Measurements from ENCODE around the gene FOXO6. TPM values are rescaled to one million over a fixed set of nuclear protein-coding genes. Genes with fewer than 3 reads are reported as not detected.

The FOXO6 gene
- total and polyA plus RNA-seq, 2 of the 13 experiments (the other 11 are each of a cell fraction or from before 2014, with no cell fraction given), result 0.13 TPM; not detected in 1

GRCh38 chr1:41355761-41356160 is 5.5 kb upstream of the FOXO6 start:
- H3K4me2 ChIP-seq (ENCODE audit: low read depth, low read length), result no peak overlapping the region
- H3K4me1 ChIP-seq (ENCODE audit: insufficient read depth, low read length), result peaks cover 7% of the 10 kb centered on the region; the same call in 1 of the 2 replicates
- H3K79me2 ChIP-seq (ENCODE audit: insufficient read depth, low read length), result no peaks in the 10 kb centered on the region
- no peak overlapping the region for H3K9ac ChIP-seq (ENCODE audit: insufficient read depth, low read depth, low read length)
- 7% methylated on average over 4 of the region's 6 CpGs for WGBS (ENCODE audit: low lambda C conversion rate)
- FAIRE-seq (no peak), ATAC-seq (no peak), DNase-seq (ENCODE audit: low spot score) (no peak)
- no peak overlapping the region for H3K27ac ChIP-seq (ENCODE audit: extremely low read length, insufficient read depth, low read length)
- ChIA-PET POLR2A (no interaction called here), CTCF (ENCODE audit: low intra/inter-chr PET ratio, low total read pairs) (no interaction called here)
- TF ChIP-seq ZNF639 (CRISPR knock-in tag; conservative IDR thresholded peaks at IDR 0.05), result no peak
- TF ChIP-seq ZNF788 (CRISPR knock-in tag; IDR thresholded peaks at IDR 0.05; ENCODE audit: borderline replicate concordance), result no peak
- no peak for TF ChIP-seq THYN1 (CRISPR knock-in tag; IDR thresholded peaks at IDR 0.05; ENCODE audit: borderline replicate concordance, low read depth)
- TF ChIP-seq, protein P1, sequence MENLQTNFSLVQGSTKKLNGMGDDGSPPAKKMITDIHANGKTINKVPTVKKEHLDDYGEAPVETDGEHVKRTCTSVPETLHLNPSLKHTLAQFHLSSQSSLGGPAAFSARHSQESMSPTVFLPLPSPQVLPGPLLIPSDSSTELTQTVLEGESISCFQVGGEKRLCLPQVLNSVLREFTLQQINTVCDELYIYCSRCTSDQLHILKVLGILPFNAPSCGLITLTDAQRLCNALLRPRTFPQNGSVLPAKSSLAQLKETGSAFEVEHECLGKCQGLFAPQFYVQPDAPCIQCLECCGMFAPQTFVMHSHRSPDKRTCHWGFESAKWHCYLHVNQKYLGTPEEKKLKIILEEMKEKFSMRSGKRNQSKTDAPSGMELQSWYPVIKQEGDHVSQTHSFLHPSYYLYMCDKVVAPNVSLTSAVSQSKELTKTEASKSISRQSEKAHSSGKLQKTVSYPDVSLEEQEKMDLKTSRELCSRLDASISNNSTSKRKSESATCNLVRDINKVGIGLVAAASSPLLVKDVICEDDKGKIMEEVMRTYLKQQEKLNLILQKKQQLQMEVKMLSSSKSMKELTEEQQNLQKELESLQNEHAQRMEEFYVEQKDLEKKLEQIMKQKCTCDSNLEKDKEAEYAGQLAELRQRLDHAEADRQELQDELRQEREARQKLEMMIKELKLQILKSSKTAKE (CRISPR knock-in tag; IDR thresholded peaks at IDR 0.05; ENCODE audit: borderline replicate concordance), result no peak
- no peak for TF ChIP-seq ESRRA (CRISPR knock-in tag; IDR thresholded peaks at IDR 0.05; ENCODE audit: low read depth)
- TF ChIP-seq NRL (CRISPR knock-in tag; IDR thresholded peaks at IDR 0.05; ENCODE audit: borderline replicate concordance), result no peak
- TF ChIP-seq ZNF556 (CRISPR knock-in tag; IDR thresholded peaks at IDR 0.05; ENCODE audit: borderline replicate concordance), result no peak
- H4K20me1 ChIP-seq (ENCODE audit: insufficient read depth, low read length), result no peaks in the 10 kb centered on the region
- no peaks in the 10 kb centered on the region for H3K9me3 ChIP-seq (ENCODE audit: low read length)
- H3K36me3 ChIP-seq (replicated peaks in 1 of 2; ENCODE audit: control insufficient read depth in 1 of 2, insufficient read depth in 2 of 2, low read length in 2 of 2), result no peaks in the 10 kb centered on the region
- intact Hi-C loops (cut with micrococcal nuclease; ENCODE audit: unreplicated experiment), result no loop called here
- H3K27me3 ChIP-seq (ENCODE audit: control insufficient read depth in 1 of 2, insufficient read depth in 2 of 2, low read length in 2 of 2), result 0 out of 5 replicates have a peak, but pooled peaks cover 0 to 3% of the 10 kb centered on the region in 2 experiments
- no peak overlapping the region for H2AFZ ChIP-seq (ENCODE audit: low read length)
- BruUV-seq (replicated peaks), result no TSS peak
- no peak overlapping the region for H3K4me3 ChIP-seq (replicated peaks in 1 of 3; ENCODE audit: insufficient read depth in 1 of 3, low read depth in 2 of 3, low read length in 3 of 3)
- in situ Hi-C loops (cut with HindIII; ENCODE audit: extremely low pct_ligation_motif_present, low pct_unique_long_range_greater_than_20kb), result no loop called here

Data from HepG2 (cell line).